NCI-H128 (cell line): ENCODE results near the gene SPSB1.

ENCODE experiments used
- DNase-seq: peaks from one replicate; lab custom pipeline; 2025; ENCODE audit not compliant: unreplicated experiment; lab: John Stamatoyannopoulos, UW

Gene SPSB1

GRCh38 chr1:9416506-9416905, 123.8 kb downstream of the SPSB1 start:
- no peak for DNase-seq

GRCh38 chr1:9416918-9417500, 124.3 kb downstream of the SPSB1 start:
- DNase-seq = no peak

GRCh38 chr1:9417695-9418094, 125.0 kb downstream of the SPSB1 start:
- no peak for DNase-seq

- DNase-seq = no peak
Measured at GRCh38 chr1:9418851-9419250, 126.2 kb downstream of the SPSB1 start.
